ENCODE data around the gene MAU2. TPM values are rescaled to one million over a fixed set of nuclear protein-coding genes. Genes with fewer than 3 reads are reported as not detected.

MAU2 gene
- total and polyA plus RNA-seq, 7 experiments from 2014 or later: 16.5 to 170 (median 136) TPM

DNA sequence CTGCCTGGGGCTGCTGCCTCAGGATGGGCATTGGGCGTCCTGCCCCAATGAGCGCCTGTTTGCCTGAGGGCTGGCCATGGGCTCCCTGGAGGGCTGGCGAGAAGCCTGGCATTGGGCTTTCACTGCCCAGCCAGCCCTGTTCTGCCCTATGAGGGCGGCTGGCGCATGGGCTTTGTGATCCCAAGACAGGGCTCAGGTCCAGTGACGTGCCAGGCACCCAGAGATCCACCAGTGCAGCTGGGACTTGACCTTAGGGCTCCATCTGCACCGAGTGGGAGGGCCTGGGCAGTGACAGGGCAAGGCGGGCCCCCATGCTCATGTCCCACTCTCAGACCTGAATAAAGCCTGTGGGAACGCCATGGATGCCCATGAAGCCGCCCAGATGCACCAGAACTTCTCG is 34.3 kb downstream of the MAU2 start:
- intact Hi-C loops (cut with micrococcal nuclease): no loop called here
- Histone ChIP-seq H3K27ac (ENCODE audit: low read depth, low read length) (no peak overlapping the region), H3K4me1 (ENCODE audit: control insufficient read depth in 2 of 2, insufficient read depth in 2 of 2, low read length in 2 of 2) (peaks cover 0 to 7% of the 10 kb centered on the region in 2 donors), H3K4me3 (ENCODE audit: low read length) (no peak overlapping the region), H3K36me3 (ENCODE audit: control insufficient read depth in 2 of 3, insufficient read depth in 3 of 3, low read length in 3 of 3) (peaks cover 0 to 57% (median 23%) of the 10 kb centered on the region in 3 experiments), H3K9me3 (ENCODE audit: control insufficient read depth in 2 of 3, low read length in 3 of 3) (no peaks in the 10 kb centered on the region), H3K27me3 (ENCODE audit: control insufficient read depth in 2 of 2, insufficient read depth in 2 of 2, low read length in 2 of 2) (no peaks in the 10 kb centered on the region)
- ATAC-seq (no peak), DNase-seq (no peak)
- Mint-ChIP-seq H3K27ac (no peak overlapping the region), H3K36me3 (peaks cover 0 to 23% (median 3%) of the 10 kb centered on the region in 5 donors), H3K4me1 (peaks cover 6 to 22% (median 18%) of the 10 kb centered on the region in 7 donors), H3K27me3 (no peaks in the 10 kb centered on the region), H3K4me3 (no peak overlapping the region), H3K9me3 (no peaks in the 10 kb centered on the region)
- ChIA-PET POLR2A (no interaction called here), CTCF (no interaction called here)

- POLR2A ChIA-PET: no interaction called here
- H3K4me3 Mint-ChIP-seq: no peak overlapping the region
- Histone ChIP-seq H3K4me1 (ENCODE audit: control insufficient read depth in 2 of 2, insufficient read depth in 2 of 2, low read length in 2 of 2) (peaks cover under 1 to 8% of the 10 kb centered on the region in 2 donors), H3K27ac (ENCODE audit: low read depth, low read length) (no peak overlapping the region), H3K27me3 (ENCODE audit: control insufficient read depth in 2 of 2, insufficient read depth in 2 of 2, low read length in 2 of 2) (no peaks in the 10 kb centered on the region), H3K36me3 (ENCODE audit: control insufficient read depth in 2 of 3, insufficient read depth in 3 of 3, low read length in 3 of 3) (peaks cover 0 to 57% (median 23%) of the 10 kb centered on the region in 3 experiments), H3K4me3 (ENCODE audit: low read length) (no peak overlapping the region), H3K9me3 (ENCODE audit: control insufficient read depth in 2 of 3, low read length in 3 of 3) (no peaks in the 10 kb centered on the region)
- H3K27me3 Mint-ChIP-seq: no peaks in the 10 kb centered on the region
- no peak overlapping the region for H3K27ac Mint-ChIP-seq
- H3K36me3 Mint-ChIP-seq: peaks cover 0 to 23% (median 3%) of the 10 kb centered on the region in 5 donors
- DNase-seq (no peak), ATAC-seq (no peak)
- H3K9me3 Mint-ChIP-seq: no peaks in the 10 kb centered on the region
- H3K4me1 Mint-ChIP-seq: peaks cover 6 to 24% (median 22%) of the 10 kb centered on the region in 7 donors
- intact Hi-C loops (cut with micrococcal nuclease): no loop called here
- CTCF ChIA-PET: no interaction called here
These were observed 35.0 kb downstream of the MAU2 start for GRCh38 chr19:19355606-19356139.

GRCh38 chr19:19356500-19356899 is 35.9 kb downstream of the MAU2 start:
- ATAC-seq (no peak), DNase-seq (no peak)
- H3K36me3 ChIP-seq (ENCODE audit: control insufficient read depth in 2 of 3, insufficient read depth in 3 of 3, low read length in 3 of 3): peaks cover 0 to 57% (median 23%) of the 10 kb centered on the region in 3 experiments
- Mint-ChIP-seq H3K27me3 (no peaks in the 10 kb centered on the region), H3K4me3 (no peak overlapping the region), H3K27ac (peak overlapping the region in 1 of 9 donors; percentile 8), H3K36me3 (peaks cover 0 to 23% (median 3%) of the 10 kb centered on the region in 5 donors), H3K9me3 (no peaks in the 10 kb centered on the region), H3K4me1 (peaks cover 10 to 31% (median 22%) of the 10 kb centered on the region in 7 donors)
- intact Hi-C loops (cut with micrococcal nuclease): no loop called here
- no peaks in the 10 kb centered on the region for H3K27me3 ChIP-seq (ENCODE audit: control insufficient read depth in 2 of 2, insufficient read depth in 2 of 2, low read length in 2 of 2)
- no peaks in the 10 kb centered on the region for H3K9me3 ChIP-seq (ENCODE audit: control insufficient read depth in 2 of 3, low read length in 3 of 3)
- H3K4me3 ChIP-seq (ENCODE audit: low read length): no peak overlapping the region
- H3K4me1 ChIP-seq (ENCODE audit: control insufficient read depth in 2 of 2, insufficient read depth in 2 of 2, low read length in 2 of 2): peaks cover 8 to 15% of the 10 kb centered on the region in 2 donors
- ChIA-PET CTCF (no interaction called here), POLR2A (no interaction called here)
- no peak overlapping the region for H3K27ac ChIP-seq (ENCODE audit: low read depth, low read length)

- peaks cover 12 to 35% (median 24%) of the 10 kb centered on the region in 7 donors for H3K4me1 Mint-ChIP-seq
- H3K36me3 ChIP-seq (ENCODE audit: control insufficient read depth in 2 of 3, insufficient read depth in 3 of 3, low read length in 3 of 3): peaks cover 0 to 54% (median 22%) of the 10 kb centered on the region in 3 experiments
- CTCF ChIA-PET: interaction anchor here (0.5 kb wide), 1 partner anchor 23 kb away, joined by 3 read pairs; no protein-coding TSS in a partner anchor
- no peaks in the 10 kb centered on the region for H3K27me3 ChIP-seq (ENCODE audit: control insufficient read depth in 2 of 2, insufficient read depth in 2 of 2, low read length in 2 of 2)
- no peak for ATAC-seq
- no peak overlapping the region for H3K27ac ChIP-seq (ENCODE audit: low read depth, low read length)
- no peak overlapping the region for H3K4me3 Mint-ChIP-seq
- no peaks in the 10 kb centered on the region for H3K27me3 Mint-ChIP-seq
- H3K27ac Mint-ChIP-seq: peak overlapping the region in 5 of 9 donors; percentile 16 to 85 (median 77)
- no peaks in the 10 kb centered on the region for H3K9me3 ChIP-seq (ENCODE audit: control insufficient read depth in 2 of 3, low read length in 3 of 3)
- intact Hi-C loops (cut with micrococcal nuclease): no loop called here
- POLR2A ChIA-PET: interaction anchor here (0.7 kb wide), 1 partner anchor 166 kb away, joined by 5 read pairs; no protein-coding TSS in a partner anchor
- DNase-seq: no peak
- H3K36me3 Mint-ChIP-seq: peaks cover 0 to 22% (median 2%) of the 10 kb centered on the region in 5 donors
- no peaks in the 10 kb centered on the region for H3K9me3 Mint-ChIP-seq
- peaks cover 8 to 15% of the 10 kb centered on the region in 2 donors for H3K4me1 ChIP-seq (ENCODE audit: control insufficient read depth in 2 of 2, insufficient read depth in 2 of 2, low read length in 2 of 2)
- H3K4me3 ChIP-seq (ENCODE audit: low read length): no peak overlapping the region
These were observed 36.4 kb downstream of the MAU2 start for GRCh38 chr19:19356901-19357566.

GRCh38 chr19:19361075-19361594 is 40.5 kb downstream of the MAU2 start:
- H3K4me3 ChIP-seq (ENCODE audit: low read length): no peak overlapping the region
- H3K36me3 ChIP-seq (ENCODE audit: control insufficient read depth in 2 of 3, insufficient read depth in 3 of 3, low read length in 3 of 3): peaks cover 0 to 13% (median 0%) of the 10 kb centered on the region in 3 experiments
- H3K4me1 ChIP-seq (ENCODE audit: control insufficient read depth in 2 of 2, insufficient read depth in 2 of 2, low read length in 2 of 2): peaks cover 15 to 21% of the 10 kb centered on the region in 2 donors
- H3K27ac ChIP-seq (ENCODE audit: low read depth, low read length): no peak overlapping the region
- no peaks in the 10 kb centered on the region for H3K9me3 Mint-ChIP-seq
- peak overlapping the region in 8 of 9 donors; percentile 5 to 78 (median 68) for H3K27ac Mint-ChIP-seq
- intact Hi-C loops (cut with micrococcal nuclease): loop anchor here in 1 of 2 donors (2.0 kb wide), 1 partner anchor 214 kb away; no protein-coding TSS in a partner anchor
- H3K27me3 Mint-ChIP-seq: no peaks in the 10 kb centered on the region
- H3K27me3 ChIP-seq (ENCODE audit: control insufficient read depth in 2 of 2, insufficient read depth in 2 of 2, low read length in 2 of 2): no peaks in the 10 kb centered on the region
- H3K4me3 Mint-ChIP-seq: peak overlapping the region in 8 of 10 donors; percentile 7 to 73 (median 54)
- ChIA-PET CTCF (interaction anchor here (0.6 to 3.0 kb wide), 8 partner anchors 44 to 345 kb away, joined by 3 to 25 read pairs (median 4); partner anchors contain the start of gene GATAD2A), POLR2A (interaction anchor here (0.6 to 8.9 kb wide), 2 partner anchors 128 to 1645 kb away, joined by 3 to 101 read pairs; no protein-coding TSS in a partner anchor)
- ATAC-seq (peak; percentile 79), DNase-seq (peak; percentile 40 to 70 (median 57))
- H3K36me3 Mint-ChIP-seq: peaks cover 0 to 4% (median 0%) of the 10 kb centered on the region in 5 donors
- peaks cover 18 to 51% (median 35%) of the 10 kb centered on the region in 7 donors for H3K4me1 Mint-ChIP-seq
- H3K9me3 ChIP-seq (ENCODE audit: control insufficient read depth in 2 of 3, low read length in 3 of 3): no peaks in the 10 kb centered on the region

- H3K9me3 ChIP-seq (ENCODE audit: control insufficient read depth in 2 of 3, low read length in 3 of 3): no peaks in the 10 kb centered on the region
- no peaks in the 10 kb centered on the region for H3K27me3 ChIP-seq (ENCODE audit: control insufficient read depth in 2 of 2, insufficient read depth in 2 of 2, low read length in 2 of 2)
- Mint-ChIP-seq H3K4me1 (peaks cover 22 to 59% (median 40%) of the 10 kb centered on the region in 7 donors), H3K27me3 (no peaks in the 10 kb centered on the region), H3K36me3 (peaks cover 0 to 4% (median 0%) of the 10 kb centered on the region in 5 donors), H3K27ac (peak overlapping the region in 4 of 9 donors; percentile 34 to 71 (median 54)), H3K9me3 (no peaks in the 10 kb centered on the region), H3K4me3 (peak overlapping the region in 1 of 10 donors; percentile 51)
- DNase-seq (no peak), ATAC-seq (no peak)
- H3K36me3 ChIP-seq (ENCODE audit: control insufficient read depth in 2 of 3, insufficient read depth in 3 of 3, low read length in 3 of 3): peaks cover 0 to 3% (median 0%) of the 10 kb centered on the region in 3 experiments
- peaks cover 22 to 29% of the 10 kb centered on the region in 2 donors for H3K4me1 ChIP-seq (ENCODE audit: control insufficient read depth in 2 of 2, insufficient read depth in 2 of 2, low read length in 2 of 2)
- intact Hi-C loops (cut with micrococcal nuclease): no loop called here
- H3K27ac ChIP-seq (ENCODE audit: low read depth, low read length): no peak overlapping the region
- no peak overlapping the region for H3K4me3 ChIP-seq (ENCODE audit: low read length)
- POLR2A ChIA-PET: interaction anchor here (0.6 to 8.9 kb wide), 7 partner anchors 27 to 290 kb away, joined by 3 to 101 read pairs (median 4); partner anchors contain the start of genes GATAD2A, NDUFA13 and TSSK6
- CTCF ChIA-PET: interaction anchor here (0.5 to 3.0 kb wide), 10 partner anchors 9 to 131 kb away, joined by 3 to 25 read pairs (median 4); partner anchors contain the start of gene GATAD2A
These were observed 41.4 kb downstream of the MAU2 start for GRCh38 chr19:19362075-19362474.

All from naive thymus-derived CD4-positive, alpha-beta T cell (primary cell).